Bronchial epithelial cell (primary cell): ENCODE data around the gene KLF7. TPM values are rescaled to one million over a fixed set of nuclear protein-coding genes. Genes with fewer than 3 reads are reported as not detected.
A peak's percentile ranks its signal among the peaks of the same experiment; 100 is the strongest.

Experiments used
- DNase-seq: peaks from one replicate; pipeline ENCODE4 v3.0.0-alpha.2; 2010; ENCODE audit warnings: low read depth
- FAIRE-seq: peaks from 2 replicates; lab custom pipeline; 2011; peaks lifted over from hg19 to GRCh38; lab: Jason Lieb, UNC
- H3K27me3 ChIP-seq: 2 replicates; pipeline ENCODE4 v1.5.1; 2011; ENCODE audit warnings: low read length; ENCODE audit not compliant: control insufficient read depth, insufficient read depth
- H3K36me3 ChIP-seq: 2 replicates; pipeline ENCODE4 v1.5.1; 2011; ENCODE audit warnings: low read length; ENCODE audit not compliant: control insufficient read depth, insufficient read depth
- H3K4me3 ChIP-seq: 2 replicates; pipeline ENCODE4 v1.5.1; 2011; ENCODE audit warnings: mild to moderate bottlenecking, low read depth, low read length, control low read depth
- total RNA-seq: library from RNA; depleted of rRNA; stranded (reverse); fragments of >200 nt; gene quantifications from 2 replicates; pipeline ENCODE4 v1.2.1, GENCODE V29; 2014
- TF ChIP-seq, protein P1 (sequence below): IDR thresholded peaks from 2 replicates; pipeline ENCODE4 v1.5.1; 2011; ENCODE audit warnings: mild to moderate bottlenecking, moderate library complexity, low read length, control low read depth, inconsistent platforms; ENCODE audit not compliant: insufficient read depth, severe bottlenecking

KLF7 gene
- total RNA-seq, 1 donor from 2014 or later: 40.5 TPM

- no peak for FAIRE-seq
- Histone ChIP-seq H3K36me3 (peaks cover 21% of the 10 kb centered on the region), H3K27me3 (no peaks in the 10 kb centered on the region), H3K4me3 (no peak overlapping the region)
- TF ChIP-seq, protein P1, sequence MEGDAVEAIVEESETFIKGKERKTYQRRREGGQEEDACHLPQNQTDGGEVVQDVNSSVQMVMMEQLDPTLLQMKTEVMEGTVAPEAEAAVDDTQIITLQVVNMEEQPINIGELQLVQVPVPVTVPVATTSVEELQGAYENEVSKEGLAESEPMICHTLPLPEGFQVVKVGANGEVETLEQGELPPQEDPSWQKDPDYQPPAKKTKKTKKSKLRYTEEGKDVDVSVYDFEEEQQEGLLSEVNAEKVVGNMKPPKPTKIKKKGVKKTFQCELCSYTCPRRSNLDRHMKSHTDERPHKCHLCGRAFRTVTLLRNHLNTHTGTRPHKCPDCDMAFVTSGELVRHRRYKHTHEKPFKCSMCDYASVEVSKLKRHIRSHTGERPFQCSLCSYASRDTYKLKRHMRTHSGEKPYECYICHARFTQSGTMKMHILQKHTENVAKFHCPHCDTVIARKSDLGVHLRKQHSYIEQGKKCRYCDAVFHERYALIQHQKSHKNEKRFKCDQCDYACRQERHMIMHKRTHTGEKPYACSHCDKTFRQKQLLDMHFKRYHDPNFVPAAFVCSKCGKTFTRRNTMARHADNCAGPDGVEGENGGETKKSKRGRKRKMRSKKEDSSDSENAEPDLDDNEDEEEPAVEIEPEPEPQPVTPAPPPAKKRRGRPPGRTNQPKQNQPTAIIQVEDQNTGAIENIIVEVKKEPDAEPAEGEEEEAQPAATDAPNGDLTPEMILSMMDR: no peak
- no peak for DNase-seq
Measured at GRCh38 chr2:207101984-207102383, 63.8 kb downstream of the KLF7 start.

GRCh38 chr2:207097278-207097677 lies 68.5 kb downstream of the KLF7 start:
- DNase-seq: no peak
- Histone ChIP-seq H3K27me3 (no peaks in the 10 kb centered on the region), H3K36me3 (peaks cover 13% of the 10 kb centered on the region), H3K4me3 (no peak overlapping the region)
- TF ChIP-seq, protein P1: no peak
- FAIRE-seq: no peak

DNA sequence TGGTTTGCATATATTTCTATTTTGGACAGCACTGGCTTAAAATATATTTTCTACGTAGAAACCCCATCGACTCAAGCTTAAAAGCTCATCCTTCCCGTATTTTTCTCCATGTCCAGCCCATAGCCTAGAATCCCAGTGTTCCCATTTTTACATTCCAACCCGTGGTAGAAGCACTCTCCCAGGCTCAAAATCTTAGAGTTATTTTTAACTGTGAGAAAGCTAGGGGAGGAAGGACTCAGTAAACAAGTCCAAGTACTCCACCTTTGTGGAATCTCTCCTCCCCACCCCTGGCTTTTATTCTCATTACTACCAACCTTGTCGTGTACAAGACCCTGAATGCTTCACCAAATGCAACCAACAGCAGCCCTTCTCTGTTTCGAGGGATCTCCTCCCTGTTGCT lies 69.8 kb downstream of the KLF7 start:
- DNase-seq: no peak
- TF ChIP-seq, protein P1: no peak
- H3K36me3 ChIP-seq: peaks cover 12% of the 10 kb centered on the region
- H3K27me3 ChIP-seq: no peaks in the 10 kb centered on the region
- H3K4me3 ChIP-seq: no peak overlapping the region
- peak; percentile 18 for FAIRE-seq

DNA sequence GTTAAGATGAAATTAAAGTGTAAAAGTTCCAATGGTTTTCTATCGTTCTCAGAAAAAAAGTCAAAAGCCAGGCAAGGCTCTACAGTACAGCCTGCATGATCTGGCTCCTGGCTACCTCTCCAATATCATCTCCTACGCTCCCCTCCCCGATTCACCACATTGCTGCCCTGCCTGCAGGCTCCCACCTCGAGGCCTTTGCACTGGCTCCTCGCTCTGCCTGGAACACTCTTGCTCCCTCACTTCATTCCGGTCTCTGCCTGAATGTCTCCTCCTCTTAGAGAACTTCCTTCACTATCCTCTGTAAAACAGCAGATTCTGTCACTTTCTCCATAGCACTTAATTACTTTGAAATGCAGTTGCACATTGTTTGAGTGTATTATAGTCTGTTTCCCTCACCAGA lies 72.5 kb downstream of the KLF7 start:
- Histone ChIP-seq H3K4me3 (no peak overlapping the region), H3K36me3 (peaks cover 15% of the 10 kb centered on the region), H3K27me3 (no peaks in the 10 kb centered on the region)
- DNase-seq: no peak
- TF ChIP-seq, protein P1: no peak
- no peak for FAIRE-seq

GRCh38 chr2:207092818-207093217 lies 72.9 kb downstream of the KLF7 start:
- TF ChIP-seq, protein P1: no peak
- Histone ChIP-seq H3K4me3 (no peak overlapping the region), H3K27me3 (no peaks in the 10 kb centered on the region), H3K36me3 (peaks cover 19% of the 10 kb centered on the region)
- no peak for FAIRE-seq
- no peak for DNase-seq

DNA sequence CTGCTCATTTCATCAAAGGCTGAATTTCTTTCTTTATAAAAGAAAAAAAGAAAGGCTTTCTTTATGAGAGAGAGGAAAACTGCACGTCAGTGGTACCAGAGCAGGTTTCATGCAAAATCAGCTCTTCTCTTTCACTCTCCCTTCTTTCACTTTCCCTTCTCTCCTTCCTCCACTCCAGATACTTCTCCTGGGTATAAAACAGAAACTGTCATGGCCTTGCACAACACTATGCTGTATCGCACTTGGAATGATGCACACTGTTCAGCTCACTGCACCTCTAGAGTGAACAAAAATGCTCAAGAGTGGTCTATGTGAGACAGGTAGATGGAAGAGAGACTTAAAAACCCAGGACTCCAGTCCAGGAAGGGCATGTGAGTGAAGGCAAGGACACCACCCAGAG lies 73.8 kb downstream of the KLF7 start:
- TF ChIP-seq, protein P1: no peak
- DNase-seq: no peak
- Histone ChIP-seq H3K27me3 (no peaks in the 10 kb centered on the region), H3K36me3 (peaks cover 23% of the 10 kb centered on the region), H3K4me3 (no peak overlapping the region)
- FAIRE-seq: peak; percentile 43
